Lower lobe of right lung (tissue), 2 donors: ENCODE measurements around the gene LATS2. TPM values are rescaled to one million over a fixed set of nuclear protein-coding genes. Genes with fewer than 3 reads are reported as not detected.
A peak's percentile ranks its signal among the peaks of the same experiment; 100 is the strongest.

Experiments used
- ATAC-seq, 2 donors: fragments of 200-7000 bp; cut with Tn5 transposase; one replicate each; pipeline ENCODE4 v1.9.1; 2020 to 2022; ENCODE audit warnings: mild to moderate bottlenecking in 2 of 2, moderate library complexity in 2 of 2
- DNase-seq: peaks from one replicate; pipeline ENCODE4 v3.0.0-alpha.2; 2020
- H3K27ac ChIP-seq: fragments of 200-600 bp; one replicate; pipeline ENCODE4 v1.8.0; 2022
- H3K27me3 ChIP-seq: fragments of 200-600 bp; one replicate; pipeline ENCODE4 v1.8.0; 2022; ENCODE audit warnings: low read depth
- H3K36me3 ChIP-seq: fragments of 200-600 bp; one replicate; pipeline ENCODE4 v1.8.0; 2022; ENCODE audit warnings: mild to moderate bottlenecking
- H3K4me1 ChIP-seq: fragments of 200-600 bp; one replicate; pipeline ENCODE4 v1.8.0; 2022
- H3K4me3 ChIP-seq: fragments of 200-600 bp; one replicate; pipeline ENCODE4 v1.8.0; 2022; ENCODE audit warnings: mild to moderate bottlenecking
- H3K9me3 ChIP-seq: fragments of 200-600 bp; one replicate; pipeline ENCODE4 v1.8.0; 2022
- intact Hi-C: fragments of 100-400 bp; cut with DNase I; formaldehyde crosslinking; loops from one replicate; pipeline ENCODE4 v1.11.0; 2022
- total RNA-seq: library from RNA; stranded (reverse); fragmentation: NEBNext Ultra II Directional; extraction: Animal tissue kit (Norgen Biotek cat#: 25700); gene quantifications from one replicate; pipeline ENCODE4 v1.2.1, GENCODE V29; 2021
- TF ChIP-seq, protein P1 (sequence below): fragments of 200-600 bp; IDR thresholded peaks from one replicate; pipeline ENCODE4 v1.8.0; 2022; ENCODE audit warnings: antibody characterized with exemption, mild to moderate bottlenecking
- donor health status: DM: no; HTN: yes; CAD: no; lungs with severe emphysema.

The LATS2 gene
- total RNA-seq, 1 donor from 2014 or later, result 26.1 TPM

DNA sequence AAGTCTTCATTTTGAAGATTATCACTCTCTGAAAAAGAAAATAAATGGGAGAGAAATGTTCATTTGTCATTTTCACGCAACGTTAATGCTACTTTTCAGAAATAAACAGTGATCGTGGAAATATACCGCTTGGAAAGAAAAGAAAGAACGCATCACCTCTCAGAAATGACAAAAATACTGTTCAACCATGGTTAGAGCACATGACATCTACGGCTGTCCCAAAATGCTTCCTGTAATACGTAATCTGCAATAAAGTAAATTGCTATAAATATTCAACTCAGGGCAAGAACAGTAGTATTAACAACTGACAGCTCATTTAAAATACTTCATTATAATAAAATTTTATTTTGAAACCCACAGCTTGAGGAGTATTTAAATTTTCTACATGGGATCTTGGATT, 15.2 kb downstream of the LATS2 start:
- intact Hi-C loops, result no loop called here
- DNase-seq (no peak), ATAC-seq (no peak)
- Histone ChIP-seq H3K4me3 (no peak overlapping the region), H3K27me3 (no peaks in the 10 kb centered on the region), H3K36me3 (peaks cover 25% of the 10 kb centered on the region), H3K4me1 (peaks cover 79% of the 10 kb centered on the region), H3K27ac (no peak overlapping the region), H3K9me3 (no peaks in the 10 kb centered on the region)
- TF ChIP-seq, protein P1, sequence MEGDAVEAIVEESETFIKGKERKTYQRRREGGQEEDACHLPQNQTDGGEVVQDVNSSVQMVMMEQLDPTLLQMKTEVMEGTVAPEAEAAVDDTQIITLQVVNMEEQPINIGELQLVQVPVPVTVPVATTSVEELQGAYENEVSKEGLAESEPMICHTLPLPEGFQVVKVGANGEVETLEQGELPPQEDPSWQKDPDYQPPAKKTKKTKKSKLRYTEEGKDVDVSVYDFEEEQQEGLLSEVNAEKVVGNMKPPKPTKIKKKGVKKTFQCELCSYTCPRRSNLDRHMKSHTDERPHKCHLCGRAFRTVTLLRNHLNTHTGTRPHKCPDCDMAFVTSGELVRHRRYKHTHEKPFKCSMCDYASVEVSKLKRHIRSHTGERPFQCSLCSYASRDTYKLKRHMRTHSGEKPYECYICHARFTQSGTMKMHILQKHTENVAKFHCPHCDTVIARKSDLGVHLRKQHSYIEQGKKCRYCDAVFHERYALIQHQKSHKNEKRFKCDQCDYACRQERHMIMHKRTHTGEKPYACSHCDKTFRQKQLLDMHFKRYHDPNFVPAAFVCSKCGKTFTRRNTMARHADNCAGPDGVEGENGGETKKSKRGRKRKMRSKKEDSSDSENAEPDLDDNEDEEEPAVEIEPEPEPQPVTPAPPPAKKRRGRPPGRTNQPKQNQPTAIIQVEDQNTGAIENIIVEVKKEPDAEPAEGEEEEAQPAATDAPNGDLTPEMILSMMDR, result no peak

- intact Hi-C loops, result no loop called here
- Histone ChIP-seq H3K27ac (no peak overlapping the region), H3K4me3 (no peak overlapping the region), H3K27me3 (no peaks in the 10 kb centered on the region), H3K4me1 (peaks cover 83% of the 10 kb centered on the region), H3K36me3 (peaks cover 25% of the 10 kb centered on the region), H3K9me3 (no peaks in the 10 kb centered on the region)
- no peak for ATAC-seq
- no peak for DNase-seq
- TF ChIP-seq, protein P1, result no peak
These were observed 16.3 kb downstream of the LATS2 start for GRCh38 chr13:21045100-21045499.

GRCh38 chr13:21043898-21044297, 17.5 kb downstream of the LATS2 start:
- Histone ChIP-seq H3K4me1 (peaks cover 84% of the 10 kb centered on the region), H3K9me3 (no peaks in the 10 kb centered on the region), H3K27me3 (no peaks in the 10 kb centered on the region), H3K4me3 (no peak overlapping the region), H3K27ac (no peak overlapping the region), H3K36me3 (peaks cover 25% of the 10 kb centered on the region)
- DNase-seq, result no peak
- TF ChIP-seq, protein P1, result no peak
- intact Hi-C loops, result no loop called here
- no peak for ATAC-seq

DNA sequence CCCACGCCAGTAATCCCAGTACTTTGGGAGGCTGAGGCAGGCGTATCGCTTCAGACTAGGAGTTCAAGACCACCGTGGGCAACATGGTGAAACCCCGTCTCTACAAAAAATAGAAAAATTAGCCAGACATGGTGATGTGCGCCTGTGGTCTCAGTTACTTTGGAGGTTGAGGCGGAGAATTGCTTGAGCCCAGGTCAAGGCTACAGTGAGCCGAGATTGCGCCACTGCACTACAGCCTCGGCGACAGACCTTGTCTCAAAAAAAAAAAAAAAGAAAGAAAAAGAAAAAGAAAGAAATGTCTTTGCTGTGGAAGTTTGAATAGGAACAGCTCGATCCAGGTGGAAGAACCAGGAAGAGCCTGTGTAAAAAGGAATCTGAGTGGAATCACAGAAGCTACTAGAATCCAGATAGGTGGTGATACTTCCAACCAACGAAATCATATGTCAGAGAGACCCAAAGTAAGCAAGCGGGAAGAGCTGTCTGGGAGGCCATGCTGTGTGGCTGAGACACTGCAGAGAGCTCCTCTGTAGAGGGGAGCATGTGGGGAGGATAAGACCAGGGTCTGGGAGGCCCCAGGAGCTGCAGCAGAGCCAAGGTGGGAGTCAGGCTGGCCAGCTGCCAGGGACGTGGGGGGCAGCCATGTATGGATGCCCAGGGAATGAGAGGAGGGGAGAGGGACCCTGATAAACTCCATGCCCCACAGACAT, 21.1 kb downstream of the LATS2 start:
- no peak overlapping the region for H3K4me3 ChIP-seq
- ATAC-seq, result peak in 1 of 2 donors; percentile 7
- no peak for DNase-seq
- H3K27ac ChIP-seq, result peak overlapping the region; percentile 9
- H3K9me3 ChIP-seq, result no peaks in the 10 kb centered on the region
- peaks cover 14% of the 10 kb centered on the region for H3K36me3 ChIP-seq
- peaks cover 69% of the 10 kb centered on the region for H3K4me1 ChIP-seq
- intact Hi-C loops, result no loop called here
- TF ChIP-seq, protein P1, result no peak
- H3K27me3 ChIP-seq, result no peaks in the 10 kb centered on the region

DNA sequence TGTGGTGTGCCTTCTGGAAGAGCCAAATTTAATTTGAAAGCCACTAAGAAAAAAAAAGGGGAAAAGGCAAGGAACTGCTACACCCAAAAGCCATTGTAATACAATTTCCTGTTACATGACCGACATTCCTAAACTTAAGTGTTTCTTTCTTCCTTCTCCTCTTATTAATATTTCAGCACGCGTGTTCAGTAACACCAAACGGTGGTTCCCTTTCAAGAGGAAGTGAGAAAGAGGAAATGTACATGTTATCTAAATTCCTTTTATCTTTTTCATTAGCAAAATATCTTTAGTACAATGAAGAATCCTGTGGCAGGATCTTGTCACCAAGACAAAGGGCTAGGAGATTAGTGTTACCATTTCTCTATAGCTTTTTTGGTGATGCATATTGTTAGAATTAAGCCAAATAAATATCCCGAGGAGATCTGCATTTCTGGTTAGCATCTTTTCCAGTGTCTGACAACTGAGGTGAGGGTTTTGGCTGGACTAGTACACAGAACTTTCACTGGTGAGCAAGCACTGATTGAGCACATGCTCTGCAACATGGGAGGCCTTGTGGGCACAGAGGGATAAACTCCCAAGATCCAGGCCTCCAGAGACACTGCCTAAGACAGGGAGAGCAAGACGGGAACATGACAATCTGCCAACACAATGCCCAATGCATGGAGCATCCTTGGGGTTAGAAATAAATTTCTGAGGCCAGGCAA, 22.1 kb downstream of the LATS2 start:
- Histone ChIP-seq H3K36me3 (peaks cover 6% of the 10 kb centered on the region), H3K27ac (peak overlapping the region; percentile 31)
- ATAC-seq, result no peak

More for the DNA sequence above, 22.1 kb downstream of the LATS2 start:
- intact Hi-C loops, result no loop called here
- Histone ChIP-seq H3K4me1 (peaks cover 70% of the 10 kb centered on the region), H3K4me3 (no peak overlapping the region), H3K9me3 (no peaks in the 10 kb centered on the region), H3K27me3 (no peaks in the 10 kb centered on the region)
- TF ChIP-seq, protein P1, result no peak
- DNase-seq, result no peak
